ENCODE results near the gene ERMP1.

The ERMP1 gene

DNA sequence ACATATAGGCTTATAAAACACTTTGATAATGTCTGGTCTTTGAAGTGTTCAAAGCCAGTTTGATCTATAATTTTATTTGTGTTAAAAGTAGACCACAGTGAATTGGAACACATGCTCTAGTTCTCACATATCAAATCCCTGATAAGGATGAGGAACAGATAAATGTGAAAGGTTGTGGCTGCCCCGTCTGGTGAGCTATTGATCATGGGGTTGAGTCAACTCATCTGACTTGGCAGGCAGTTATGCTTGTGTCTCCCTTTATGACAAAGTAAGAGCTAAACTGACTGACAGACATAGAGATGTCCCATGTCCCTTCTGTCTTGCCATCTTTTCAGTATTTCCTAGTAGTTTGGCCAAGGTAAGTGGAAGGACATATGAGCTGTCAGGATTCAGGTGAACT, 2.9 kb upstream of the ERMP1 start:
- Histone ChIP-seq H2BK12ac (ENCODE audit: low read length in 2 of 2) (peak overlapping the region in 1 of 2 experiments; percentile 37), H2AK5ac (ENCODE audit: low read length, severe bottlenecking) (no peak overlapping the region), H3K4me2 (ENCODE audit: low read length, poor library complexity, severe bottlenecking) (no peak overlapping the region), H4K91ac (ENCODE audit: low read length) (no peak overlapping the region), H3K36me3 (ENCODE audit: control insufficient read depth in 1 of 2, insufficient read depth in 2 of 2, low read depth in 1 of 2, low read length in 2 of 2) (no peaks in the 10 kb centered on the region), H4K8ac (ENCODE audit: low read length) (no peak overlapping the region), H3K4me1 (ENCODE audit: control insufficient read depth, insufficient read depth, low read depth, low read length) (peaks cover 9% of the 10 kb centered on the region), H3K14ac (ENCODE audit: low read length in 2 of 2) (no peak overlapping the region), H2BK15ac (ENCODE audit: low read depth, poor library complexity, severe bottlenecking) (no peak overlapping the region), H2BK5ac (ENCODE audit: low read depth, low read length, poor library complexity, severe bottlenecking) (no peak overlapping the region), H3K4ac (ENCODE audit: low read depth in 1 of 2, low read length in 2 of 2) (no peak overlapping the region), H3K27me3 (ENCODE audit: control insufficient read depth in 1 of 2, insufficient read depth in 1 of 2, low read length in 2 of 2) (no peaks in the 10 kb centered on the region), H3K27ac (ENCODE audit: low read length, poor library complexity, severe bottlenecking) (no peak overlapping the region), H3K23ac (ENCODE audit: low read length in 2 of 2) (no peak overlapping the region), H3K4me3 (ENCODE audit: insufficient read depth in 1 of 2, low read depth in 1 of 2, low read length in 2 of 2) (no peak overlapping the region), H2AFZ (ENCODE audit: low read depth, low read length) (no peak overlapping the region), H3K9me3 (ENCODE audit: control insufficient read depth, low read length) (no peaks in the 10 kb centered on the region), H2BK120ac (ENCODE audit: low read depth, low read length) (no peak overlapping the region), H3K79me1 (replicated peaks; ENCODE audit: low read length, poor library complexity, severe bottlenecking) (peaks cover 7% of the 10 kb centered on the region), H3K9ac (ENCODE audit: low read length) (no peak overlapping the region), H3K18ac (ENCODE audit: low read depth in 1 of 2, low read length in 2 of 2) (no peak overlapping the region)
- WGBS, result 86% methylated on average over 1 of the region's 1 CpG
- DNase-seq, result no peak

GRCh38 chr9:5834214-5834613, 1.3 kb upstream of the ERMP1 start:
- Histone ChIP-seq H3K9me3 (ENCODE audit: control insufficient read depth, low read length) (no peaks in the 10 kb centered on the region), H3K9ac (ENCODE audit: low read length) (no peak overlapping the region), H3K27me3 (ENCODE audit: control insufficient read depth in 1 of 2, insufficient read depth in 1 of 2, low read length in 2 of 2) (no peaks in the 10 kb centered on the region), H3K4me1 (ENCODE audit: control insufficient read depth, insufficient read depth, low read depth, low read length) (peaks cover 5% of the 10 kb centered on the region), H3K23ac (ENCODE audit: low read length in 2 of 2) (no peak overlapping the region), H4K8ac (ENCODE audit: low read length) (no peak overlapping the region), H3K36me3 (ENCODE audit: control insufficient read depth in 1 of 2, insufficient read depth in 2 of 2, low read depth in 1 of 2, low read length in 2 of 2) (no peaks in the 10 kb centered on the region), H2AFZ (ENCODE audit: low read depth, low read length) (no peak overlapping the region), H3K14ac (ENCODE audit: low read length in 2 of 2) (no peak overlapping the region), H3K27ac (ENCODE audit: low read length, poor library complexity, severe bottlenecking) (no peak overlapping the region), H2BK12ac (ENCODE audit: low read length in 2 of 2) (no peak overlapping the region), H3K4ac (ENCODE audit: low read depth in 1 of 2, low read length in 2 of 2) (no peak overlapping the region), H4K91ac (ENCODE audit: low read length) (no peak overlapping the region), H2AK5ac (ENCODE audit: low read length, severe bottlenecking) (no peak overlapping the region), H2BK15ac (ENCODE audit: low read depth, poor library complexity, severe bottlenecking) (no peak overlapping the region), H3K4me3 (ENCODE audit: insufficient read depth in 1 of 2, low read depth in 1 of 2, low read length in 2 of 2) (no peak overlapping the region), H2BK120ac (ENCODE audit: low read depth, low read length) (no peak overlapping the region), H3K79me1 (replicated peaks; ENCODE audit: low read length, poor library complexity, severe bottlenecking) (peaks cover 13% of the 10 kb centered on the region), H2BK5ac (ENCODE audit: low read depth, low read length, poor library complexity, severe bottlenecking) (no peak overlapping the region), H3K4me2 (ENCODE audit: low read length, poor library complexity, severe bottlenecking) (no peak overlapping the region), H3K18ac (ENCODE audit: low read depth in 1 of 2, low read length in 2 of 2) (no peak overlapping the region)
- no peak for DNase-seq
- WGBS, result no CpG with 5 or more reads among the region's 1 CpG

- H3K4me3 ChIP-seq (ENCODE audit: insufficient read depth in 1 of 2, low read depth in 1 of 2, low read length in 2 of 2), result peak overlapping the region; percentile 90 to 93
- H4K91ac ChIP-seq (ENCODE audit: low read length), result peak overlapping the region; percentile 88
- peak overlapping the region; percentile 95 for H3K4me2 ChIP-seq (ENCODE audit: low read length, poor library complexity, severe bottlenecking)
- 10% methylated on average over 6 of the region's 9 CpGs for WGBS
- peak overlapping the region; percentile 96 for H2AFZ ChIP-seq (ENCODE audit: low read depth, low read length)
- H3K14ac ChIP-seq (ENCODE audit: low read length in 2 of 2), result peak overlapping the region in 1 of 2 experiments; percentile 99
- peak overlapping the region; percentile 79 for H3K9ac ChIP-seq (ENCODE audit: low read length)
- H3K4ac ChIP-seq (ENCODE audit: low read depth in 1 of 2, low read length in 2 of 2), result peak overlapping the region; percentile 45 to 93
- no peaks in the 10 kb centered on the region for H3K27me3 ChIP-seq (ENCODE audit: control insufficient read depth in 1 of 2, insufficient read depth in 1 of 2, low read length in 2 of 2)
- H2BK15ac ChIP-seq (ENCODE audit: low read depth, poor library complexity, severe bottlenecking), result peak overlapping the region; percentile 77
- H3K4me1 ChIP-seq (ENCODE audit: control insufficient read depth, insufficient read depth, low read depth, low read length), result peaks cover 5% of the 10 kb centered on the region
- H2BK120ac ChIP-seq (ENCODE audit: low read depth, low read length), result peak overlapping the region; percentile 87
- DNase-seq, result no peak
- no peak overlapping the region for H2BK5ac ChIP-seq (ENCODE audit: low read depth, low read length, poor library complexity, severe bottlenecking)
- H3K36me3 ChIP-seq (ENCODE audit: control insufficient read depth in 1 of 2, insufficient read depth in 2 of 2, low read depth in 1 of 2, low read length in 2 of 2), result peaks cover 0 to 8% of the 10 kb centered on the region in 2 experiments
- no peak overlapping the region for H2AK5ac ChIP-seq (ENCODE audit: low read length, severe bottlenecking)
- peaks cover 17% of the 10 kb centered on the region for H3K79me1 ChIP-seq (replicated peaks; ENCODE audit: low read length, poor library complexity, severe bottlenecking)
- no peak overlapping the region for H3K27ac ChIP-seq (ENCODE audit: low read length, poor library complexity, severe bottlenecking)
- H3K23ac ChIP-seq (ENCODE audit: low read length in 2 of 2), result peak overlapping the region; percentile 80 to 96
- no peaks in the 10 kb centered on the region for H3K9me3 ChIP-seq (ENCODE audit: control insufficient read depth, low read length)
- H2BK12ac ChIP-seq (ENCODE audit: low read length in 2 of 2), result peak overlapping the region; percentile 42 to 99
- H4K8ac ChIP-seq (ENCODE audit: low read length), result peak overlapping the region; percentile 90
- H3K18ac ChIP-seq (ENCODE audit: low read depth in 1 of 2, low read length in 2 of 2), result peak overlapping the region; percentile 98 to 99
Measured at GRCh38 chr9:5832071-5832537, 813 bp downstream of the ERMP1 start.

DNA sequence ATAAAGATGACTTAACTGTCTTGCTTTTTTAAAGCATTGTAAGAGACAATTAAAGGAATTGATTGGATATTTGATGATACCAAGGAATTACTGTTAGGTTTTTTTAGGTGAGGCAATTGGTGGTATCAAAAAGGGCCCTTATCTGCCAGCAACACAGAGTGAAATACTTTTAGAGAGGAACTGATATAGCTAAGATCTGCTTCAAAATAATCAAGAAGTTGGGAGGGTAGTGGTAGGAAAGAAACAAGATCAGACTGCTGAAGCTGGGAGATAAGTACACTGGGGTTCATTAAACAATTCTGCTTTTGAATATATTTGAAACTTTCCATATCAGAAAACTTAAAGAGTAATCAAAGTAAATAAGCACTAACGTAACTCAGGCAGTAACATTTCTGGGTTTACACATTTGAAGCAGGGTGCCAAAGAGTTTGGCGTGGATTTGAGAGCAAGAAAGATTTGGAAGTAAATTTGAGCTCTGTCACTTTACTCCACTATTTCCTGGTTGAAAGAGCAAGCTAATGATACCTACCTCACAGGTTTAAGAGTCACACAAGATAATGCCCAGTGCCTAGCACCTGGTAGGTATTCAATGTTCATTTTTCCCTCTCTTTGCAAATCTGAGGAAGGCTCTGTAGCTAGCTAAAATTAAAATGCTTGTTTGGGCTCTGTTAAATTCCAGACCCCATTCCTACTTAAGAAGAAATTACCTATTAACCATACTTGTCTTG, 6.9 kb downstream of the ERMP1 start:
- 100% methylated on average over 2 of the region's 2 CpGs for WGBS
- H3K18ac ChIP-seq (ENCODE audit: low read depth in 1 of 2, low read length in 2 of 2), result no peak overlapping the region
- no peak overlapping the region for H2BK120ac ChIP-seq (ENCODE audit: low read depth, low read length)
- no peak overlapping the region for H3K4ac ChIP-seq (ENCODE audit: low read depth in 1 of 2, low read length in 2 of 2)
- H2BK5ac ChIP-seq (ENCODE audit: low read depth, low read length, poor library complexity, severe bottlenecking), result no peak overlapping the region
- H3K79me1 ChIP-seq (replicated peaks; ENCODE audit: low read length, poor library complexity, severe bottlenecking), result peaks cover 19% of the 10 kb centered on the region
- peaks cover 12 to 20% of the 10 kb centered on the region in 2 experiments for H3K36me3 ChIP-seq (ENCODE audit: control insufficient read depth in 1 of 2, insufficient read depth in 2 of 2, low read depth in 1 of 2, low read length in 2 of 2)
- no peak overlapping the region for H3K9ac ChIP-seq (ENCODE audit: low read length)
- no peak overlapping the region for H3K4me3 ChIP-seq (ENCODE audit: insufficient read depth in 1 of 2, low read depth in 1 of 2, low read length in 2 of 2)
- H3K4me2 ChIP-seq (ENCODE audit: low read length, poor library complexity, severe bottlenecking), result no peak overlapping the region
- no peaks in the 10 kb centered on the region for H3K27me3 ChIP-seq (ENCODE audit: control insufficient read depth in 1 of 2, insufficient read depth in 1 of 2, low read length in 2 of 2)
- no peak overlapping the region for H2AK5ac ChIP-seq (ENCODE audit: low read length, severe bottlenecking)
- H4K8ac ChIP-seq (ENCODE audit: low read length), result no peak overlapping the region
- DNase-seq, result no peak
- H3K4me1 ChIP-seq (ENCODE audit: control insufficient read depth, insufficient read depth, low read depth, low read length), result no peaks in the 10 kb centered on the region
- H3K9me3 ChIP-seq (ENCODE audit: control insufficient read depth, low read length), result no peaks in the 10 kb centered on the region
- H2BK15ac ChIP-seq (ENCODE audit: low read depth, poor library complexity, severe bottlenecking), result no peak overlapping the region
- no peak overlapping the region for H2AFZ ChIP-seq (ENCODE audit: low read depth, low read length)
- H2BK12ac ChIP-seq (ENCODE audit: low read length in 2 of 2), result no peak overlapping the region
- H3K14ac ChIP-seq (ENCODE audit: low read length in 2 of 2), result no peak overlapping the region
- no peak overlapping the region for H4K91ac ChIP-seq (ENCODE audit: low read length)
- no peak overlapping the region for H3K23ac ChIP-seq (ENCODE audit: low read length in 2 of 2)
- H3K27ac ChIP-seq (ENCODE audit: low read length, poor library complexity, severe bottlenecking), result no peak overlapping the region

Measured in mesenchymal stem cell (in vitro differentiated cells and primary cell).